BE2C (cell line): ENCODE results near the gene MT1X.

Source experiments
- DNase-seq: peaks from one replicate; pipeline ENCODE4 v3.0.0-alpha.2; 2020
- H3K27me3 ChIP-seq: fragments of 250-450 bp; sonication (Bioruptor Pico); 2 replicates; pipeline ENCODE4 v1.5.1; 2020; ENCODE audit warnings: mild to moderate bottlenecking
- H3K36me3 ChIP-seq: fragments of 250-450 bp; sonication (Bioruptor Pico); 2 replicates; pipeline ENCODE4 v1.5.1; 2020; ENCODE audit warnings: mild to moderate bottlenecking
- H3K4me1 ChIP-seq: fragments of 250-450 bp; sonication (Bioruptor Pico); 2 replicates; pipeline ENCODE4 v1.5.1; 2020
- H3K4me3 ChIP-seq: 2 replicates; pipeline ENCODE4 v1.5.1; 2011; ENCODE audit warnings: low read depth, low read length
- H3K9me3 ChIP-seq: fragments of 250-450 bp; sonication (Bioruptor Pico); 2 replicates; pipeline ENCODE4 v1.5.1; 2020
- TF ChIP-seq, protein P1 (sequence below): IDR thresholded peaks from 2 replicates; pipeline ENCODE4 v1.5.1; 2012; ENCODE audit warnings: mild to moderate bottlenecking, low read depth, low read length

The MT1X gene

DNA sequence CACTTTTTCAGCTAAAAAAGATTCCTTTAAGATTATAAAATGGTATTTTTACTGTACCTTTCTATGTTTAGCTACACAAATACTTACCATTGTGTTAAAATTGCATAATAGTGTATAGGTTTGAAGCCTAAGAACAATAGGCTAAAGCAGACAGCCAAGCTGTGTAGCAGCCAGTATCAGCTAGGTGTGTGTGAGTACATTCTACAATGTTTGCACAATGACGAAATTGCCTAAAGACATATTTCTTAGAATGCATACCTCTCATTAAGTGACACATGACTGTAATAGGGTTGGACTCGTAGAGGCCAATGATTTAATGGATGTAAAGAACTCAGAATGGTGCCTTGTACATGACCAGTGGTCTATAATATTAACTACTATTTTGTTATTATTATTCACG lies 32.5 kb upstream of the MT1X start:
- peaks cover 16% of the 10 kb centered on the region for H3K27me3 ChIP-seq
- H3K4me3 ChIP-seq, result no peak overlapping the region
- H3K4me1 ChIP-seq, result no peaks in the 10 kb centered on the region
- H3K9me3 ChIP-seq, result no peaks in the 10 kb centered on the region
- TF ChIP-seq, protein P1, sequence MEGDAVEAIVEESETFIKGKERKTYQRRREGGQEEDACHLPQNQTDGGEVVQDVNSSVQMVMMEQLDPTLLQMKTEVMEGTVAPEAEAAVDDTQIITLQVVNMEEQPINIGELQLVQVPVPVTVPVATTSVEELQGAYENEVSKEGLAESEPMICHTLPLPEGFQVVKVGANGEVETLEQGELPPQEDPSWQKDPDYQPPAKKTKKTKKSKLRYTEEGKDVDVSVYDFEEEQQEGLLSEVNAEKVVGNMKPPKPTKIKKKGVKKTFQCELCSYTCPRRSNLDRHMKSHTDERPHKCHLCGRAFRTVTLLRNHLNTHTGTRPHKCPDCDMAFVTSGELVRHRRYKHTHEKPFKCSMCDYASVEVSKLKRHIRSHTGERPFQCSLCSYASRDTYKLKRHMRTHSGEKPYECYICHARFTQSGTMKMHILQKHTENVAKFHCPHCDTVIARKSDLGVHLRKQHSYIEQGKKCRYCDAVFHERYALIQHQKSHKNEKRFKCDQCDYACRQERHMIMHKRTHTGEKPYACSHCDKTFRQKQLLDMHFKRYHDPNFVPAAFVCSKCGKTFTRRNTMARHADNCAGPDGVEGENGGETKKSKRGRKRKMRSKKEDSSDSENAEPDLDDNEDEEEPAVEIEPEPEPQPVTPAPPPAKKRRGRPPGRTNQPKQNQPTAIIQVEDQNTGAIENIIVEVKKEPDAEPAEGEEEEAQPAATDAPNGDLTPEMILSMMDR, result no peak
- DNase-seq, result no peak
- H3K36me3 ChIP-seq, result no peaks in the 10 kb centered on the region

DNA sequence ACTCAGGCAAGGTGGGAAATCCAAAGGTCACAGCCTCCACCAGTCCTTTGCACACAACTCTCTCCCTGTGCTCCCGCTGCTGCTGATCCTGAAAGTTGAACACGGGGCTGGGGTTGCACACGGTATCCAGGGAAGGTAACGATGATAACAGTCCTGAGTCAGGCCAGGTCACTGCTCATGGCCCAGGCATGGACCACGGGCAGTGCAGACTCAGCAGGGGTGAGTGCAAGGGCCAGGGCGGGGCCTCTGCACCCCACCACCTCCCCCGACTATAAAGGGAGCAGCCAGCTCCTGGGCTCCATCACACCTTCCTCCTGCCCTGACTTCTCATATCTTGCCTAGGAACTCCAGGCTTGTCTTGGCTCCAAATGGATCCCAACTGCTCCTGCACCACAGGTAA lies 30.7 kb upstream of the MT1X start, which contains the start of gene MT1B:
Gene MT1B (plus strand): TSS at position 301 of the 400 bp plus-strand sequence. CDS start 68 bp downstream, at position 369.
- H3K36me3 ChIP-seq, result no peaks in the 10 kb centered on the region
- no peak within 1 kb of the TSS for H3K4me3 ChIP-seq
- H3K9me3 ChIP-seq, result no peaks in the 10 kb centered on the region
- H3K27me3 ChIP-seq, result peaks cover 12% of the 10 kb centered on the region
- H3K4me1 ChIP-seq, result no peaks in the 10 kb centered on the region
- DNase-seq, result no peak
- TF ChIP-seq, protein P1, result no peak

DNA sequence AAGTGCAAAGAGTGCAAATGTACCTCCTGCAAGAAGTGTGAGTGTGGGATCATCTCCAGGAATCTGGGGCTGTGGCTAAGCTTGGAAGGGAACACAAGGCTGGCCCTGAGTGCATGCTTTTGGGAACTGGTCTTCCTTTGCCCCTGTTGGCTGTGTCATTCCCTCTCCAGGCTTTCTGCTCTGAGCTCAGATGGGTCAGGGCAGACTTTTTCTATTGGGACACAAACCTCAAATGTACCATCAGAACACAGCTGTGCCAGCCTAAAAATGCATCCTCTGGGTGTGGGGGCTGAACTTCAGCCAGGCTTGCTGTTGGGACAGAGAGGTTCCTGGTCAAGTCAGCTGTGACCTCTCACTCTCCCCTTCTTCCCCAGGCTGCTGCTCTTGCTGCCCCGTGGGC lies 29.7 kb upstream of the MT1X start:
- Histone ChIP-seq H3K4me3 (no peak overlapping the region), H3K36me3 (no peaks in the 10 kb centered on the region), H3K27me3 (peaks cover 3% of the 10 kb centered on the region), H3K4me1 (no peaks in the 10 kb centered on the region), H3K9me3 (no peaks in the 10 kb centered on the region)
- no peak for DNase-seq
- TF ChIP-seq, protein P1, result no peak

DNA sequence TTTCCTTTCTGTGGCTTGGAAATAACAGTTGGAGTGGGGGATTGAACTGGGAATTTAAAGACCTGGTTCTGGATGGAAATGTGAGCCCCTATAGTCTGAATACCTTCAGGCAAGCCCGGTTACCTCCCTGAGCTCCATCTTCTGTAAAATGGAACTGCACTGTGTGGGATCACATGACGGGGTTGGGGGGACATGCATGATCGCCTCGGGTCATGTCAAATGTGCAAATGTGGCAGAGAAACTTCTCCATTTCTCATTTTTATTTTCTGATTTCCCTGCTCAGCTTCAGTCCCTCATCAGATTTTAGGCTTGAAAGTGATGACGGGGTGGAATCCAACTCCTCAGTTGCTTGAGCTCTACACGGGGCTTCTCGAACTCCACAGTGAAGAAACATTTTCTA lies 29.1 kb upstream of the MT1X start:
- H3K9me3 ChIP-seq, result no peaks in the 10 kb centered on the region
- TF ChIP-seq, protein P1, result no peak
- peaks cover 7% of the 10 kb centered on the region for H3K27me3 ChIP-seq
- H3K4me1 ChIP-seq, result no peaks in the 10 kb centered on the region
- no peak overlapping the region for H3K4me3 ChIP-seq
- no peaks in the 10 kb centered on the region for H3K36me3 ChIP-seq
- DNase-seq, result no peak

DNA sequence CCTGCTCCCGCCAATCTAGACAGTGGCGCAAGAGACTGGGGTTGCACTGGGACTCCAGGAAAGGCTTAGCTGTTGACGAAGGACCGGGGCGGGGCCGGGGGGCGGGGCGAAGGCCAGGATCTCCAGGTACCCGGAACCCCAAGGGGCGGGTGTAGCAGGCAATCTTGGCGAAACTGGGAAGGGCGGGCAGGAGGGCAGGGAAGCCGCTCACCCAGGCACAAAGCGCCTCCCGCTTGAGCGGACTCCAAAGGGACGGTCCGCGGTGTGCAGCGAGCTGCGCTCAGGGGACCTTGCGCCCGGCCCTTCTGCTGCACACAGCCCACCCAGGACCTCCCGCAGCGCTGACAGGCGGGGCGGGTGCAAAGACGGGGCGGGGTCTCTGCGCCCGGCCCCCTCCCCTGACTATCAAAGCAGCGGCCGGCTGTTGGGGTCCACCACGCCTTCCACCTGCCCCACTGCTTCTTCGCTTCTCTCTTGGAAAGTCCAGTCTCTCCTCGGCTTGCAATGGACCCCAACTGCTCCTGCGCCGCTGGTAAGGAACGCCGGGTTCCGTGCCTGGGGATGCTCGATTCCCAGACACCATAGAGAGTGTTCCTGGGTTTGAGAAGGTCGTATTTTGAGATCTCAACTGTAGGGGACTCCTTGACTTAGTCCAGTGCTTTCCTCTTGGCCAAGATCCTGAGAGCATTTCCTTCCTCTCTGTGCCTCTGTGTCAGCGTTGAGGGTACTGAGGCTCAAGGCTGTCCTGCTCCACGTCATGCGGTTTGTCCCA lies 24.5 kb upstream of the MT1X start, which contains the start of gene MT1F:
Gene MT1F (plus strand): TSS at position 405 of the 772 bp plus-strand sequence. CDS start 100 bp downstream, at position 505.
- Histone ChIP-seq H3K4me1 (no peaks in the 10 kb centered on the region), H3K27me3 (peaks cover 52% of the 10 kb centered on the region), H3K36me3 (no peaks in the 10 kb centered on the region), H3K4me3 (peak within 1 kb of the TSS; percentile 38), H3K9me3 (no peaks in the 10 kb centered on the region)
- TF ChIP-seq, protein P1, result no peak
- peak; percentile 40 for DNase-seq

DNA sequence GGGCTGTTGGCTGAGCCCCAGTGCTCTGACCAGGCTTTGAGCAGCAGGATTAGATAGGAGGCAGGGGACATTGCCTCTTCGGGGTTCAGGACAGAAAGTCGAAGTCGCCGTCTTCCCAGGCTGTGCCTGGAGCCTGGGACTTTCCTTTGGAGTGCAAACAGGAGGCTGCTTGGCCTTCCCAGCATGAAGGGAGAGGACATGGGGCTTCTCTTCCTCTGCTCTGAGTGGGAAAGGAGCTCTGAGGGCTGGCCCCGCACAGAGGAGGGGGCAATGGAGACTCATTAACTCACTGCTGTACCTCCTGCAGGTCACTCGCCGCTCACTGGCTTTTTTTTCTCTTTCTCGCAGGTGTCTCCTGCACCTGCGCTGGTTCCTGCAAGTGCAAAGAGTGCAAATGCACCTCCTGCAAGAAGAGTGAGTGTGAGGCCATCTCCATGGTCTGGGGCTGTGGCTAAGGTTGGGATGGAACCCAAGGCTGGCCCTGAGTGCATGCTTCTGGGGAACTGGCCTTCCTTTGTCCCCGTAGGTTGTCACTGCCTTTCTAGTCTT lies 23.9 kb upstream of the MT1X start:
- Histone ChIP-seq H3K4me1 (no peaks in the 10 kb centered on the region), H3K36me3 (no peaks in the 10 kb centered on the region), H3K27me3 (peaks cover 58% of the 10 kb centered on the region), H3K4me3 (no peak overlapping the region; the same call in 1 of the 2 replicates), H3K9me3 (no peaks in the 10 kb centered on the region)
- DNase-seq, result no peak
- TF ChIP-seq, protein P1, result no peak
